ENCODE data around the gene PEA15. TPM values are rescaled to one million over a fixed set of nuclear protein-coding genes. Genes with fewer than 3 reads are reported as not detected.
A peak's percentile ranks its signal among the peaks of the same experiment; 100 is the strongest.

The PEA15 gene
- total and polyA plus RNA-seq, 10 of the 15 experiments (the other 5 are each of a cell fraction or from before 2014, with no cell fraction given), result 15.1 to 269 (median 65.6) TPM

GRCh38 chr1:160251687-160252526 is 46.7 kb downstream of the PEA15 start (continued):
- TF ChIP-seq ZBTB33 (IDR thresholded peaks at IDR 0.05), result no peak
- TF ChIP-seq ESRRA (IDR thresholded peaks at IDR 0.05; ENCODE audit: low read length), result no peak
- TF ChIP-seq E4F1 (IDR thresholded peaks at IDR 0.05; ENCODE audit: borderline replicate concordance, partially characterized antibody), result no peak
- peak; percentile 35; the same call in 1 of the 2 replicates for TF ChIP-seq YY1 (IDR thresholded peaks at IDR 0.05; ENCODE audit: low read depth, low read length)
- TF ChIP-seq RAD21 (IDR thresholded peaks at IDR 0.05; ENCODE audit: insufficient read depth, low read depth, low read length), result peak; percentile 90
- TF ChIP-seq HCFC1 (IDR thresholded peaks at IDR 0.05; ENCODE audit: low read length), result no peak
- TF ChIP-seq MTA3 (IDR thresholded peaks at IDR 0.05; ENCODE audit: borderline replicate concordance, low read length), result no peak
- no peak for TF ChIP-seq BRCA1 (IDR thresholded peaks at IDR 0.05; ENCODE audit: low read depth, low read length)
- TF ChIP-seq STAT1 (conservative IDR thresholded peaks at IDR 0.05), result no peak
- TF ChIP-seq HSF1 (IDR thresholded peaks at IDR 0.05; ENCODE audit: low read depth, low read length), result no peak
- peak; percentile 95 for TF ChIP-seq SMC3 (IDR thresholded peaks at IDR 0.05; ENCODE audit: borderline replicate concordance, low read length)
- no peak for TF ChIP-seq BCL11A (IDR thresholded peaks at IDR 0.05; ENCODE audit: low read depth, low read length)
- no peak for TF ChIP-seq EED (IDR thresholded peaks at IDR 0.05; ENCODE audit: low read depth)
- no peak for TF ChIP-seq FOXM1 (IDR thresholded peaks at IDR 0.05; ENCODE audit: low read depth, low read length)
- no peak for TF ChIP-seq NR2C2 (IDR thresholded peaks at IDR 0.05; ENCODE audit: borderline replicate concordance, control insufficient read depth, insufficient read length, low read depth)
- no peak for TF ChIP-seq ZBED1 (IDR thresholded peaks at IDR 0.05; ENCODE audit: borderline replicate concordance)
- TF ChIP-seq MAX (IDR thresholded peaks at IDR 0.05; ENCODE audit: low read depth, low read length), result no peak

Measured in GM12878 (cell line).